Measurements from ENCODE around the gene RAC2. TPM values are rescaled to one million over a fixed set of nuclear protein-coding genes. Genes with fewer than 3 reads are reported as not detected.
A peak's percentile ranks its signal among the peaks of the same experiment; 100 is the strongest.
"Not testable (repeated sequence)": the region's sequence is repeated elsewhere in the genome, so short reads cannot be mapped to it uniquely, and the experiment has no call there.

The RAC2 gene
- total RNA-seq, 6 donors from 2014 or later: 22.1 to 126 (median 65.2) TPM

DNA sequence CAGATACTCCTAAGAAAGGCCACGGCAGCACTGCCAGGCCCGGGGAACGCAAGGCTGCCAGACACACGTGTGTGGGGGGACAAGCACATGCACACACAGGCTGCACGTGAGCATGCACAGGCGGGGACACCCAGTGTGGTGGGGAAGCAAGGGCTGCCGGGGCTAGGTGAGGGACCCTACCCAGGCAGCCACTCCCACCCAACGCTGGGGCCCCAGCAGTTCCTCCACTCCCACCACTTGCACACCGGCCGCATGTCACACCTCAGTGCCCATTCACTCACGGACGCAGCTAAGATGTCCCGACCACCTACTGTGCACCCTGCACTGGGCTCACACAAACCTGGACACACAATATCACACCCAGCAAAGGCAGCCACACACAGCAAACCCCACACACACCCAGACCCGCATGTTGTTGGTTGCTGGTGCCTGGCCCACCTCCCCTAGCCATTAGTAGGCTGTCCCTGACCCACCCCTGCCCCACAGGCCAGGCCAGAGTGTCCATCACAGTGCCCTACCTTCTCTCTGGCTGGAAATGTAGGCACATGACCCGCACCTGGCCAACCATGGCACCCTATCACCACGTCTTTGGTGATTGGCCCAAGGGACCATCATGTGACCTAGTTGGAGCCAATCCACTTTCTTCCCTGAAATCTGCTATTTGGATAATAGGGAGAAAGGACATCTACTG lies 40.6 kb downstream of the RAC2 start:
- Histone ChIP-seq H3K4me1 (peaks cover 4 to 12% (median 5%) of the 10 kb centered on the region in 4 donors), H3K9me3 (no peaks in the 10 kb centered on the region), H3K27me3 (no peaks in the 10 kb centered on the region), H3K27ac (no peak overlapping the region), H3K4me3 (no peak overlapping the region), H3K36me3 (no peaks in the 10 kb centered on the region)
- TF ChIP-seq, protein P1, sequence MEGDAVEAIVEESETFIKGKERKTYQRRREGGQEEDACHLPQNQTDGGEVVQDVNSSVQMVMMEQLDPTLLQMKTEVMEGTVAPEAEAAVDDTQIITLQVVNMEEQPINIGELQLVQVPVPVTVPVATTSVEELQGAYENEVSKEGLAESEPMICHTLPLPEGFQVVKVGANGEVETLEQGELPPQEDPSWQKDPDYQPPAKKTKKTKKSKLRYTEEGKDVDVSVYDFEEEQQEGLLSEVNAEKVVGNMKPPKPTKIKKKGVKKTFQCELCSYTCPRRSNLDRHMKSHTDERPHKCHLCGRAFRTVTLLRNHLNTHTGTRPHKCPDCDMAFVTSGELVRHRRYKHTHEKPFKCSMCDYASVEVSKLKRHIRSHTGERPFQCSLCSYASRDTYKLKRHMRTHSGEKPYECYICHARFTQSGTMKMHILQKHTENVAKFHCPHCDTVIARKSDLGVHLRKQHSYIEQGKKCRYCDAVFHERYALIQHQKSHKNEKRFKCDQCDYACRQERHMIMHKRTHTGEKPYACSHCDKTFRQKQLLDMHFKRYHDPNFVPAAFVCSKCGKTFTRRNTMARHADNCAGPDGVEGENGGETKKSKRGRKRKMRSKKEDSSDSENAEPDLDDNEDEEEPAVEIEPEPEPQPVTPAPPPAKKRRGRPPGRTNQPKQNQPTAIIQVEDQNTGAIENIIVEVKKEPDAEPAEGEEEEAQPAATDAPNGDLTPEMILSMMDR (IDR thresholded peaks at IDR 0.05): no peak
- no peak for TF ChIP-seq EP300 (IDR thresholded peaks at IDR 0.05)
- TF ChIP-seq POLR2A (IDR thresholded peaks at IDR 0.05): no peak
- no peak for TF ChIP-seq POLR2AphosphoS5 (IDR thresholded peaks at IDR 0.05)
- WGBS, 2 donors: 82 to 89% methylated on average over 11 to 15 of the region's 16 CpGs
- DNase-seq (peak in 1 of 2 donors; percentile 52), ATAC-seq (ENCODE audit: low FRiP score in 2 of 2) (no peak)

DNA sequence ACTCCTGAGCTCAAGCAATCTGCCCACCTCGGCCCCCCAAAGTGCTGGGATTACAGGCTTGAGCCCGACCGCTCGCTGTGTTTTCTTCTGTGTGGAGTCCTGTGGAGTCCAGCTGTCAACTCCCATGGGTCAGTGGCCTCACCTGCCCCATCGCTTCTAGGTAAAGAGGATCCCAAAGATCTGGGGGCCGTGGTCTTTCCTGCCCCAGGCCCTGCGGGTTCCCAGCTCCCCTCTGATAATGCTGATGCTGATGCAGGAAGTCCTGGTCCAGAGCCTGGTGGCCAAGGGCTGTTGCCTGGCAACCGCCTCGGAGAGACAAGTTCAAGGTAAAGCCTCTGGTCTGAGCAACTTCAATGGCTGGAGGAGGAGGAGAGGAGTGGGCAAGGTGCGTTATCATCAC lies 41.4 kb downstream of the RAC2 start:
- Histone ChIP-seq H3K4me1 (peaks cover 11 to 19% (median 12%) of the 10 kb centered on the region in 4 donors), H3K36me3 (no peaks in the 10 kb centered on the region), H3K27ac (no peak overlapping the region), H3K9me3 (no peaks in the 10 kb centered on the region), H3K4me3 (no peak overlapping the region), H3K27me3 (no peaks in the 10 kb centered on the region)
- DNase-seq: no peak
- WGBS, 2 donors: 86 to 91% methylated on average over 1 to 9 of the region's 10 CpGs
- no peak for TF ChIP-seq EP300 (IDR thresholded peaks at IDR 0.05)
- no peak for ATAC-seq (ENCODE audit: low FRiP score in 2 of 2)

DNA sequence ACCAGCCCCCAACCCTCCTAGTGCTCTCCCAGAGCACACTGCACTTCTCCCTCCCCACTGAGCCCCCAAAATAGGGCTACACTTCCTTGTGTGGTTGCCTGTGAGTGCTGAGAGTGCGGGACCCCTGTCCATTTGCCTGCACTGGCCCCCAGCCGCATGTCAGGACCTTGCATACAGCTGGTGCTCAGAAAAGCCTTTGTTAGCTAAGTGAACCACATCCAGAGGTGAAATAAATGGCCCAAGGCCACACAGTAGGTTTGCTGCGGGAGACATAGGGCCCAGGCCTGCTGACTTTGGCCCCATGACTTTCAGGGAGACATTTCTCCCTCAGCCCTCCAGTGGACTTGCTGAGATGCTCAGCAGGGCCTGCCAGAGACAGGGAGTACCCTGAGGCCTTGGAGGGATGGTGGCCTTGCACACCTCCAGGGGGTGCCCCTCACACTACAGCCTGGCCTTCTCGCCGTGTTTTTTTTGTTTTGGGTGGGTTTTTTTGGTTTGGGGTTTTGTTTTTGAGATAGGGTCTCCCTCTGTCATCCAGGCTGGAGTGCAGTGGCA lies 42.0 kb downstream of the RAC2 start:
- H3K4me1 ChIP-seq: peaks cover 18 to 25% (median 18%) of the 10 kb centered on the region in 4 donors
- no peaks in the 10 kb centered on the region for H3K9me3 ChIP-seq
- no peaks in the 10 kb centered on the region for H3K36me3 ChIP-seq
- no peak overlapping the region for H3K27ac ChIP-seq
- no peaks in the 10 kb centered on the region for H3K27me3 ChIP-seq
- WGBS, 2 donors: 85% methylated on average over 5 of the region's 5 CpGs
- no peak overlapping the region for H3K4me3 ChIP-seq
- TF ChIP-seq, protein P1 (IDR thresholded peaks at IDR 0.05): no peak
- TF ChIP-seq POLR2A (IDR thresholded peaks at IDR 0.05) (no peak), EP300 (IDR thresholded peaks at IDR 0.05) (no peak), POLR2AphosphoS5 (IDR thresholded peaks at IDR 0.05) (no peak)
- DNase-seq (no peak), ATAC-seq (ENCODE audit: low FRiP score in 2 of 2) (no peak)

DNA sequence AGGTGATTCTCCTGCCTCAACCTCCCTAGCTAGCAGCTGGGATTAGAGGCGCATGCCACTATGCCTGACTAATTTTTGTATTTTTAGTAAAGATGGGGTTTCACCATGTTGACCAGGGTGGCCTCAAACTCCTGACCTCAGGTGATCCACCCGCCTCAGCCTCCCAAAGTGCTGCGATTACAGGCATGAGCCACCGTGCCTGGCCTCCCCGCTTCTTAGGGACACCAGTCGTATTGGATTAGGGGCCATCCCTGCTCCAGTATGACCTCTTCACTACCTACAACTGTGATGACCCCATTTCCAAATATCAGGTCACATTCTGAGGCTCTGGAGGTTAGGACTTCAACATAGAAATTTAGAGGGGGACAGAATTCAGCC lies 42.6 kb downstream of the RAC2 start:
- WGBS, 2 donors: 98 to 100% methylated on average over 5 to 6 of the region's 6 CpGs
- not testable (repeated sequence) for H3K9me3 ChIP-seq; H3K4me3 ChIP-seq; H3K36me3 ChIP-seq; H3K27ac ChIP-seq; ATAC-seq (ENCODE audit: low FRiP score in 2 of 2); H3K27me3 ChIP-seq; DNase-seq
- peaks cover 24 to 32% (median 24%) of the 10 kb centered on the region in 4 donors for H3K4me1 ChIP-seq

DNA sequence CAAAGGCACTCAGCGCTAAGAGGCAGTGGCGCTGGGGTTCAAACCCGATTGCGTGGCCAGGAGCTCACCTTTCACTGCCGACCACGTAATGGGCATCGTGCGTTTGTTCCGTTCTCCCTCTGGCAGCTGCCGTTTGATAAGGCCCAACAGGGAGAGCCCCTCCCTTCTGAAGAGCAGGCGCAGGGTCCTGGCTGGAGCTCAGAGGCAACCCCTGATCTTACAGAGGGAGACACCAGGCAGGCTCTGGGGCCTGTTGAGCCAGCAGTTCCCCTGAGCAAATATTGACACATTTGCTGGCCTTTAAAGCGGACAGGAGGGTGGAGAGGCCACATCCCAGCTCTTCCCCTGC lies 44.3 kb downstream of the RAC2 start:
- H3K9me3 ChIP-seq: no peaks in the 10 kb centered on the region
- TF ChIP-seq, protein P1 (IDR thresholded peaks at IDR 0.05): no peak
- TF ChIP-seq POLR2A (IDR thresholded peaks at IDR 0.05): no peak
- TF ChIP-seq POLR2AphosphoS5 (IDR thresholded peaks at IDR 0.05): no peak
- no peak for TF ChIP-seq EP300 (IDR thresholded peaks at IDR 0.05)
- 11 to 25% methylated on average over 10 to 12 of the region's 12 CpGs for WGBS, 2 donors
- H3K27me3 ChIP-seq: no peaks in the 10 kb centered on the region
- peak overlapping the region in 3 of 4 donors; percentile 95 to 98 (median 95) for H3K27ac ChIP-seq
- DNase-seq: no peak
- H3K4me3 ChIP-seq: peak overlapping the region in 3 of 4 donors; percentile 65 to 71 (median 66)
- H3K36me3 ChIP-seq: no peaks in the 10 kb centered on the region
- peaks cover 32 to 43% (median 34%) of the 10 kb centered on the region in 4 donors for H3K4me1 ChIP-seq
- ATAC-seq (ENCODE audit: low FRiP score in 2 of 2): no peak
